ENCODE data around the gene ALDH4A1. TPM values are rescaled to one million over a fixed set of nuclear protein-coding genes. Genes with fewer than 3 reads are reported as not detected.

ALDH4A1 gene
- total and polyA plus RNA-seq, 8 donors, result 3.5 to 16.0 (median 8.6) TPM

GRCh38 chr1:18831656-18832055, 70.7 kb downstream of the ALDH4A1 start:
- intact Hi-C loops (cut with DNase I; ENCODE audit: low total_unique reads), result no loop called here
- 73 to 100% (median 91%) methylated on average over 1 to 2 of the region's 2 CpGs for WGBS, 5 donors
- Histone ChIP-seq H3K4me1 (no peaks in the 10 kb centered on the region), H3K9me3 (peaks cover 2 to 31% (median 14%) of the 10 kb centered on the region in 4 donors), H3K27ac (no peak overlapping the region), H3K4me3 (no peak overlapping the region), H3K27me3 (peaks cover 0 to 63% (median 15%) of the 10 kb centered on the region in 3 donors), H3K36me3 (no peaks in the 10 kb centered on the region)
- no peak for DNase-seq
- TF ChIP-seq CTCF (IDR thresholded peaks at IDR 0.05) (no peak), EP300 (IDR thresholded peaks at IDR 0.05) (no peak), POLR2A (IDR thresholded peaks at IDR 0.05) (no peak), POLR2AphosphoS5 (IDR thresholded peaks at IDR 0.05) (no peak)

- TF ChIP-seq POLR2A (IDR thresholded peaks at IDR 0.05), result no peak
- TF ChIP-seq EP300 (IDR thresholded peaks at IDR 0.05), result no peak
- TF ChIP-seq CTCF (IDR thresholded peaks at IDR 0.05), result no peak
- TF ChIP-seq POLR2AphosphoS5 (IDR thresholded peaks at IDR 0.05), result no peak
- peaks cover 0 to 61% (median 16%) of the 10 kb centered on the region in 3 donors for H3K27me3 ChIP-seq
- H3K9me3 ChIP-seq, result peaks cover 2 to 31% (median 14%) of the 10 kb centered on the region in 4 donors
- 43 to 66% (median 61%) methylated on average over 12 of the region's 12 CpGs for WGBS, 5 donors
- no peak overlapping the region for H3K4me3 ChIP-seq
- no peak overlapping the region for H3K27ac ChIP-seq
- no peaks in the 10 kb centered on the region for H3K36me3 ChIP-seq
- intact Hi-C loops (cut with DNase I; ENCODE audit: low total_unique reads), result no loop called here
- peak in 1 of 2 donors; percentile 12 for DNase-seq
- no peaks in the 10 kb centered on the region for H3K4me1 ChIP-seq
Measured at GRCh38 chr1:18830596-18830995, 71.8 kb downstream of the ALDH4A1 start.

- Histone ChIP-seq H3K4me1 (no peaks in the 10 kb centered on the region), H3K27ac (no peak overlapping the region), H3K4me3 (no peak overlapping the region), H3K27me3 (peaks cover 0 to 51% (median 11%) of the 10 kb centered on the region in 3 donors), H3K9me3 (peaks cover 2 to 31% (median 14%) of the 10 kb centered on the region in 4 donors), H3K36me3 (no peaks in the 10 kb centered on the region)
- WGBS, 5 donors, result 82 to 100% (median 90%) methylated on average over 1 of the region's 1 CpG
- no peak for DNase-seq
- TF ChIP-seq CTCF (IDR thresholded peaks at IDR 0.05) (no peak), EP300 (IDR thresholded peaks at IDR 0.05) (no peak), POLR2AphosphoS5 (IDR thresholded peaks at IDR 0.05) (no peak), POLR2A (IDR thresholded peaks at IDR 0.05) (no peak)
- intact Hi-C loops (cut with DNase I; ENCODE audit: low total_unique reads), result no loop called here
Measured at GRCh38 chr1:18829671-18830070, 72.7 kb downstream of the ALDH4A1 start.

GRCh38 chr1:18828224-18828623, 74.1 kb downstream of the ALDH4A1 start:
- Histone ChIP-seq H3K4me3 (no peak overlapping the region), H3K9me3 (peaks cover 2 to 31% (median 14%) of the 10 kb centered on the region in 4 donors), H3K27me3 (peaks cover 0 to 41% (median 8%) of the 10 kb centered on the region in 3 donors), H3K27ac (no peak overlapping the region), H3K36me3 (no peaks in the 10 kb centered on the region), H3K4me1 (no peaks in the 10 kb centered on the region)
- DNase-seq, result no peak
- TF ChIP-seq POLR2A (IDR thresholded peaks at IDR 0.05) (no peak), CTCF (IDR thresholded peaks at IDR 0.05) (no peak), POLR2AphosphoS5 (IDR thresholded peaks at IDR 0.05) (no peak), EP300 (IDR thresholded peaks at IDR 0.05) (no peak)
- intact Hi-C loops (cut with DNase I; ENCODE audit: low total_unique reads), result no loop called here
- 37 to 53% (median 50%) methylated on average over 2 of the region's 2 CpGs for WGBS, 5 donors

All from stomach (tissue), 9 donors.